DMS 273 (cell line): ENCODE data around the gene GAREM1.

Experiments
- DNase-seq: peaks from one replicate; lab custom pipeline; 2025; ENCODE audit not compliant: unreplicated experiment; lab: John Stamatoyannopoulos, UW

The GAREM1 gene

DNA sequence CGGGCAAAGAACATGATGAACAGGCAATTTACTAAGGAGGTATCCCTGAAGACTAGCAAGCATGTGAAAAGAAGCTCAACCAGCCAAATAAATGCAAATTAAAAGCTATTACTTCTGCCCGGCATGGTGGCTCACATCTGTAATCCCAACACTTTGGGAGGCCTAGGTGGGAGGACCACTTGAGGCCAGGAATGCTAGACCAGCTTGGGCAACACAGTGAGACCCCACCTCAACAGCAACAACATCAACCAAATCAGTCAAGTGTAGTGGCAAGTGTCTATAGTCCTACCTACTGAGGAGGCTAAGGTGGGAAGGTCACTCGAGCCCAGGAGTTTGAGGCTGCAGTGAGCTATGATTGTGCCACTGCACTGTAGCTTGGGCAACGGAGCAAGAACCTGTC lies 141.7 kb downstream of the GAREM1 start:
- DNase-seq, result no peak

GRCh38 chr18:32328379-32328778 lies 142.3 kb downstream of the GAREM1 start:
- no peak for DNase-seq

DNA sequence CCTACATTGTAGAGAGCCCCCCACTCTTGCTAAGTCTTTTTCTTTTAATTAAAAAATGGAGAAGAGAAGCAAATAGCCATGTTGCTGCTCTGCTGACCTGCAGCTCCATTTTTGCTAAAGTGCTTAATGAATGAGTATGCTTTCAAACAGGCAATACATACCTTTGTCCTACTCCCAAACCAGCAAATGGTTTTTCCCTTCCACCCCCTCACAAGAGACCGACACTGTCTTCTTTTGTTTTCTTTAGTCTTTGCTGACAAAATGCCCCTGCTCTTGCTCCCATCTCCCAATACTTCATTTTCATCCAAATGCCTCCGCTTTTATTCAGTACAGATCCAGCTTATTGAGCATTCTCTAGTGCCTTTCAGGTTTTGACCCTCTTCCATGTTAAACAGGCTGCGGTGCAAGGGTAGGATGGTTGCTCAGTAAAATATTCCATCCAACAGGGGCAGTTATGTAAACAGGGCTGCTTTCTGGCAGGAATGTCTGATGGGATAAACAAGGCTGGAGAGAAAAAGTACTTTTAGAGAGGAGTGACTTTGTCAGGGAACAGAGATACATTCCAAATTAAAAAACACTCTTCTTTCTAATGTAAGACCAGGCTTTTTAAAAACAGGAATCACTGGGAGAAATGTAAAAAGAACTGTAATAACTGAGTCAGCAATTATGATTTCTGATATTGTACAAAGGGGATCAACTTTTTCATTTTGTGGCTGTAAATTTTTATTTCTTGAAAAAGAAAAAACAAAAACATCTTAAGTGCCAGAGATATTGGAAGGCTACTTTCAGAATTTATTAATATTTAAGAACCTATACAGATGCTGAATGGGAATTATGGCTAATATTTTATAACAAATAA lies 144.0 kb downstream of the GAREM1 start:
- no peak for DNase-seq

DNA sequence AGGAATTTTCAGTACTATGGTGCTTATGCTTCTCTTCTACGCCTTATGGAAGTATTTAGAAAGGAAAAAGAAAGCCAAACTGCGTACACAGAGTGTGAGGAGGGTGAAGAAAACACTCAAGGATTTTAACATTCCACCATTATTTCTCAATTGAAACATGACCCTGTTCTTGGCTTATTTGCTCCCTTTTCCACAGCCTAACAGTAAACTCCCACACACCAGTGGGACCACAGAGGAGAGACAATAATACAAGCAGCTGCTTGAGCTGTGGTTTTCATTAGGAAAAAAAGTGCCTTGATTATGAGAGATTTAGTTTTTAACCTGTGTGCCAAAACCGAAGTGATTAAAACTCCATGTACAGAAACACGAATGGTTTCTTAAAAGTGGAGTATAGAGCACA lies 146.5 kb downstream of the GAREM1 start:
- no peak for DNase-seq

GRCh38 chr18:32321826-32322225 lies 148.9 kb downstream of the GAREM1 start:
- no peak for DNase-seq

GRCh38 chr18:32319084-32319483 lies 151.6 kb downstream of the GAREM1 start:
- DNase-seq, result no peak

DNA sequence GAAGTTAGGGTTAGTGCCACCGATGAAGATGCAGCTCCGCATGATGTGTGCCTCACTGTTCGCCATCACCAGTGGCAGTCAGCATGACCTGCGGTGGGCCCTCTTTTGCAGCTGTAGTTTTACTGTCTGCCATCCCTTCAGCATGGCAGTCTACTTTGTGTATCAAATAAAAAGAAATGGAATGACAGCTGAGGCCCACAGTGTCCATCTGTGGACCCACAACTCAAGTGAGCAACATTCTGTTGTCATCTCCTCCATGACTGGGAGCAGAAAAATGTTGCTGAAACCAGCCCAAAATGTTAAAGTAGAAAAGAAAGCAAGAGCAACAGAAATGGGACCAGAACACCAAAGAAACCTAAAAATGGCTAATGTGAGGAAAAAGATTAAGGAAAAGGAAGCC lies 152.1 kb downstream of the GAREM1 start:
- no peak for DNase-seq

DNA sequence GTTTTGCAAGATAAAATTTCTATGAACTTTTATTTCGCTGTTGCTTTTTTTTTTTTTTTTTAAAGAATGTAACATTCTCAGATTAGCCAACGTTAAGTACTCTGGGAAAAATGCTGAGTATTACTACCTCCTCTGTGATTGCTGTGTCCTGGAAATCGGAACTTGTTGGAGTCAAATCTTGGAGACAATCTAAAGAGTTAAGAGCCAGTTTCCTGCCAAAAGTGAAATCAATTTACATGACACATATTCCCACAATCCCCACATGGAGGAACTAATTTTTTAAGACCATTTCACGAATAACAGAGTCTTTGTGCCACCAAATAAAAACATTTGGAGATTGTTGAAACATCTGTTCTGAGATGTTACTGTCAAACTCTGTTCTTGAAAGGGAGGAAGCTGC lies 153.0 kb downstream of the GAREM1 start:
- DNase-seq, result no peak

GRCh38 chr18:32315881-32316280 lies 154.8 kb downstream of the GAREM1 start:
- no peak for DNase-seq

GRCh38 chr18:32310774-32311173 lies 159.9 kb downstream of the GAREM1 start:
- DNase-seq, result no peak

GRCh38 chr18:32310101-32310500 lies 160.6 kb downstream of the GAREM1 start:
- DNase-seq, result no peak

GRCh38 chr18:32308493-32309120 lies 162.1 kb downstream of the GAREM1 start:
- DNase-seq, result peak; percentile 35

DNA sequence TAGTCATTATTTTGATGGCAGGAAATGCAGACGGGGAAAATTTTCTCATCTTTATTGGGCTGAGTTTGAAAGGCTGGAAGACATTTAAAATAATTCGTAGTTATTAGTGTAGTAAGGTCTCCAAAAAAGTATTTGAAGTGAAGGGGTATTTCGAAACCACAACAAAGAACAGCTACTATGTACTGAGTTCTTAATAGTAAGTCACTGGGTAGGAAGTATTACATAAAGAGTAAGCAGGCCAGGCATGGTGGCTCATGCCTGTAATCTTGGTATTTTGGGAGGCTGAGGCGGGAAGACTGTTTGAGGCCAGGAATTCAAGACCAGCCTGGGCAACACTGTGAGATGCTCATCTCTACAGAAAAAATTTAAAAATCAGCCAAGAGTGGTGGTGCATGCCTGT lies 167.3 kb downstream of the GAREM1 start:
- no peak for DNase-seq

DNA sequence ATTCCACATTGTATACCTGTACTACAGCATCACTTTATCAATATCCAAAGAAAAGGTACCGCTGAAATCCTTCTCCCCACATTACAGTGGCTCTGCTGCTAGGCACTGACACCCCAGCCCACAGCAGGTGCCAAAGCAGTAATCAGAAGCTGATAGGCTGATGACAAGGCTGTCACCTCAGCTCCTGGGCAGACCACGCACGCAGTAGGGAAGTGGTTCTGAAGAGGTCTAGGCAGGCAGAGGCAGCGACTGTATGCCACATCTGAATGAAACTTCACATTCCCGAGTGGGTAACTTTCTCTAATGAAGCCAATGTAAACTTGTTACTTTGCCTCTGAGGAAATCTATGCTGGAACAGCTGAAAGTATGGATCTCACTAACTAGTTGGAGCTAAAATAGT lies 167.9 kb downstream of the GAREM1 start:
- no peak for DNase-seq

- no peak for DNase-seq
Measured at GRCh38 chr18:32301976-32302743, 168.5 kb downstream of the GAREM1 start.

DNA sequence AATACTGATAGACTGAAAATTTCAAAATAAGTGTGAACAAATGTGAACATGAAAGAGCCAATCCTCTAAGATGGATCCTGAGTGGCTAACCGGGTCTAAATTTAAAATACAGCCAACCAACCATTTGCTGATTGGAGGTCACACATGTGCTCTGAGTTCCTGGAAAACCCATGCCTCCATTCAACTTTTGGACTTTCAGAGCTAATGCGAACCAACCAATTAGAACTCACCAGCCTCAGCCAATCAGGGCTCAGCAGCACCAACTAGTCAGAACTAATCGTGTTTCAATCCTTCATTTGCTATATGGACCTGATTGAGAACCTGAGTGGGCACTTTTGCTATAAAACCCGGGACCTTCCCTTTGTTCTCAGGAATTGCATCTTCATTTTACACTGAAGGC lies 169.3 kb downstream of the GAREM1 start:
- DNase-seq, result no peak

- DNase-seq, result no peak
Measured at GRCh38 chr18:32300914-32301313, 169.8 kb downstream of the GAREM1 start.

DNA sequence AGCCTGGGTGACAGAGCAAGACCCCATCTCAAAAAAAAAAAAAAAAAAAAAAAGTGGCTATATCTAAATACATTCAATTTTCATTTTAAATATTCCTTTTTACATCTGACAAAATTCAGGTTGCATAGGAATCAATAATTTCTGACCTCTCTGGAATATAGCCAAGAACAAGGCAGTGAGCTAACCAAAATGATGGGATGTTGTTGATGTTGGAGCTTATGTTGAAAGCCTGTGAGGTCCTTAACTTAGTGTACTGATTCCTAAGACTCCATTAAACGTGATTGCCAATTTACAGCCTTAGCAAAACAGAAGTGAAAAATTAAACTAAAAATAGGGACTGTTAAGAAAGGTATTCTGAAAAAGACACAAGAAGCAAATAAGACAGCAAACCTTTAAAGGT lies 171.2 kb downstream of the GAREM1 start:
- DNase-seq, result no peak

DNA sequence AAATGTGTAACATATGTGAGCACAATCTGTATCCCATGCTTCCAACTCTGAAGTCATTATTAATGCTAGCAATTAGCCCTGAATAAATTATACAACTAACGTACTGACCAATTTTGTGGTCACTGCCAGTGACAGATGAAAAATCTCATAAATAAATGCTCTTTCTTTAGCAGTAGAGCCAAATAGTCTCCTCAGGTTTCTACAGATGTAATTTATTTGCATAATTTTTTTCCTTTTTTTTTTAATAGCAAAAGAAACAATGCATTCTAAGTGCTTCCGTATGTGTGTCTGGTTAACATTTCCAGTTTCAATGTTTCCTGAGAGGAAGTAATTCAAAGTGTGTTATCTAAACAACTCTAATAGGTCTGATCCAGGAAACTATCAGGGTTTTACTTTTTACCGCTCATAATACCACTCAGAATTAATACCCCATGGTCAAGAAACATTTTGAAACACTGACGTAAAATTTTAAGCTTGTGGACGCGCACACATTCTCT lies 172.5 kb downstream of the GAREM1 start:
- peak; percentile 72 for DNase-seq

DNA sequence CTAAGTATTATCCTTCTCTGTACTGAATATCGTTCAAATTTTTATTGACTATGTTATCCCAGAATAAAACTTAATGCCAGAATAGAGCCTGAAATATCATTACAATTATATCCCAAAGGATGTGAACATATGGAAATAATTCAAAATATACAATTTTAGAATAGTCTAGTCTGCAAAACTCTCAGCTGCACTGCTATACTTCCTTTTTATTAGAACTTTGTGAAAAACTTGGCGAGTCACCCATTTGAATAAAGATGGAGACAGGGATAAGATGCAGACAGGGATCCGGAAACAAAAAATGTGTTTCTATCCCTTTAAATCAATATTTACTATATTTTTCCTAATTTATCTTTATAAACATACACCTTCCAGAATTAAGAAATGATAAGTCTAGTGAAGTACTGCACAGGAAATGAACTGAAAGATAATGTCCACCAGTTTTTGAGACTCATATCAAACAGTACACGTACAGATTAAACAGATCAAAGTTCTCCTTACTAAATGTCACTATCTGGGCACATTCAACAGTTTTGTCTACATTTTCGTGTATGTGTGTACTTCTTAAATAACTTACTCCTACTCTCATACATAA lies 173.0 kb downstream of the GAREM1 start:
- peak; percentile 37 for DNase-seq

GRCh38 chr18:32296851-32297250 lies 173.8 kb downstream of the GAREM1 start:
- no peak for DNase-seq
